Measurements from ENCODE around the gene MARCHF10. TPM values are rescaled to one million over a fixed set of nuclear protein-coding genes. Genes with fewer than 3 reads are reported as not detected.

Gene MARCHF10
- total RNA-seq, 4 donors from 2014 or later = 0.28 TPM; not detected in 3

GRCh38 chr17:62676952-62677596, 131.0 kb downstream of the MARCHF10 start:
- DNase-seq (ENCODE audit: low spot score) = no peak
- TF ChIP-seq CTCF (IDR thresholded peaks at IDR 0.05) = no peak
- ATAC-seq (ENCODE audit: low FRiP score) = no peak

GRCh38 chr17:62676231-62676943, 131.7 kb downstream of the MARCHF10 start:
- DNase-seq (ENCODE audit: low spot score) = no peak
- no peak for TF ChIP-seq CTCF (IDR thresholded peaks at IDR 0.05)
- no peak for ATAC-seq (ENCODE audit: low FRiP score)

- ATAC-seq (ENCODE audit: low FRiP score) = no peak
- TF ChIP-seq CTCF (IDR thresholded peaks at IDR 0.05) = no peak
- DNase-seq (ENCODE audit: low spot score) = no peak
Observed at GRCh38 chr17:62675701-62676100, 132.4 kb downstream of the MARCHF10 start.

- no peak for ATAC-seq (ENCODE audit: low FRiP score)
- no peak for DNase-seq (ENCODE audit: low spot score)
- TF ChIP-seq CTCF (IDR thresholded peaks at IDR 0.05) = no peak
Observed at GRCh38 chr17:62675260-62675659, 132.9 kb downstream of the MARCHF10 start.

GRCh38 chr17:62674841-62675240, 133.3 kb downstream of the MARCHF10 start:
- ATAC-seq (ENCODE audit: low FRiP score) (no peak), DNase-seq (ENCODE audit: low spot score) (no peak)
- TF ChIP-seq CTCF (IDR thresholded peaks at IDR 0.05) = no peak

DNA sequence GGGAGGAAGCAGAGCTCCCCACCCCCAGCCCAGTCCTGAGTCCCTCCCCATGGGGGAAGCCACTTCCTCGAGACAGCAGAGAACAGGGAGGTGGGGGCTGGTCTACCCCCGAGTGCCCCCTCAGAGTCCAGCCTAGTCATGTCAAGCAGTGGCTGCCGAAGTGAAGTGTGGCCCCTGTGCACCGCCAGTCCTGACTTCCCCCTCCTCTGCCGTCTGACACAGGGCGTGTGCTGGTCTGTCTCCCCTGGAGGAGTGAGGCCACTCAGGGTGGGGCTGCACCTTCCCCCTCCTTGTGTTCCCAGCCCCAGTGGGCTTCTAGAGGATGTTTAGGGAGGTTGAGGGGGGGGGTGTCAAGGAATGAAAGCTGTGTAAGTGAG, 133.8 kb downstream of the MARCHF10 start:
- no peak for ATAC-seq (ENCODE audit: low FRiP score)
- no peak for DNase-seq (ENCODE audit: low spot score)
- no peak for TF ChIP-seq CTCF (IDR thresholded peaks at IDR 0.05)

Data from omental fat pad (tissue), 4 donors.